Thyroid gland (tissue), 4 donors: ENCODE data around the gene KNG1.

Source experiments
- CTCF ChIP-seq, 6 experiments: fragments of 200-600 bp in 3 of 6; fragments of 450-650 bp in 3 of 6; sonication (generic) in 3 of 6; IDR thresholded peaks; one replicate each; pipeline ENCODE4 v1.5.1; 2016 to 2019; ENCODE audit warnings: antibody characterized with exemption in 6 of 6, mild to moderate bottlenecking in 2 of 6, inconsistent platforms in 1 of 6, moderate library complexity in 1 of 6
- POLR2A ChIP-seq, 2 donors: fragments of 450-650 bp; IDR thresholded peaks; one replicate each; pipeline ENCODE4 v1.6.1; 2017; ENCODE audit warnings: antibody characterized with exemption in 2 of 2, mild to moderate bottlenecking in 2 of 2, moderate library complexity in 1 of 2

GRCh38 chr3:186705882-186706780 is 11.0 kb upstream of the KNG1 start:
- TF ChIP-seq CTCF (IDR thresholded peaks at IDR 0.05) = no peak
- TF ChIP-seq POLR2A (IDR thresholded peaks at IDR 0.05) = no peak
